ENCODE data around the gene CYTH4. TPM values are rescaled to one million over a fixed set of nuclear protein-coding genes. Genes with fewer than 3 reads are reported as not detected.
"Not testable (repeated sequence)": the region's sequence is repeated elsewhere in the genome, so short reads cannot be mapped to it uniquely, and the experiment has no call there.

CYTH4 gene
- total RNA-seq, 1 donor from 2014 or later = 40.0 TPM

DNA sequence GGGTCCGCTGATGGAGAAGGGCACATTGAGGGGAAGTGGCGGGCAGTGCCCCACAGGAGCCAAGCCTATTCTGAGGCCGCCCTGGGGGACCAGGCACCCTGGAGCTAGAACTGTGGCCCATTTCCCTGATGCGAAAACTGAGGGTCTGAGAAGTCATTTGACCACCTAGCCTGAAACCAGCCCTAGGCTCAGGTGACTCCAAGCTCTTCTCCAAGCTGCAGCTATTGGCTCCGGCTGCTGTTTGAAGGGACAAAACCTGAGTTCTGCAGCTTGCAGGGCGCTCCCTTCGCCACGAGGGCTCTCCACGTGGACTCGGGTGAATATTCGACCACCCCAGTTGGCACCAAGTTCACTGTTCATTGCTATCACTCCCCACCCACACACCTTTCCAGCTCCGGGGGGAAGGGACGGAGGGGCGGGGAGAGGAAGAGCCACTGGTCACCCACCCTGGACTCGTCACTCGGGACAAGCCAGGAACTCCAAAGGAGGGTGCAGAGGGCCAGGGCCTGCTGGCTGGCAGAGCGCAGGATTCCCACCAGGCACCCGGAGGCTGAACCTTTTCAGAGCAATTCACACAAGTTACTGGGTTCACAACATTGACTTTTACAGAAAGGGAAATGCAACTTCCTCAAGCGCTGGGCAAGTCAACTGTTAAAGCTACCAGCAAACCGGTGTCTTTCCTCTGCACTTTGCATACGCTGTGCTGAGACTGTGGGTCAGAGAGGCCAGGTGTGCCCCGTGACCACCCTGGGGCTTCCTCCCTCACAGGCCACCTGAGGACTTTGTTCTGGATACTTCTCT lies 37.2 kb upstream of the CYTH4 start:
- intact Hi-C loops (cut with DNase I) = no loop called here
- DNase-seq (ENCODE audit: low spot score) (no peak), ATAC-seq (no peak)

DNA sequence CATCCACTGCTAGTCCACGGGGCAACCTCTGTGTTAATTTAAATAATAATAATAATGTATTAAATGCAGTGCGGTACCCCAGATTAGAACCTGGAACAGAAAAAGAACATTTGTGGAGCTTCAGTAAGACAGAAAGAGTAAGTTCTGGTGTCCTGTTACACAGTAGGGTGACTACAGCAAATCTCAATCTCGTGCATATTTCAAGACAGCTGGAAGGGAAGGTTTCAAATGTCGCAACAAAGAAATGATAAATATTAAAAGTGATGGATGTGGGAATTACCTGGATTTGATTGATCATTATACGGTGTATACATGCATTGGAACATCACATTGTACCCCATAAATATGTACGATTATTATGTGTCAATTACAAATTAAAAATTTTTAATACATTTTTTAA lies 36.6 kb upstream of the CYTH4 start:
- no peak for DNase-seq (ENCODE audit: low spot score)
- intact Hi-C loops (cut with DNase I) = no loop called here
- no peak for ATAC-seq

DNA sequence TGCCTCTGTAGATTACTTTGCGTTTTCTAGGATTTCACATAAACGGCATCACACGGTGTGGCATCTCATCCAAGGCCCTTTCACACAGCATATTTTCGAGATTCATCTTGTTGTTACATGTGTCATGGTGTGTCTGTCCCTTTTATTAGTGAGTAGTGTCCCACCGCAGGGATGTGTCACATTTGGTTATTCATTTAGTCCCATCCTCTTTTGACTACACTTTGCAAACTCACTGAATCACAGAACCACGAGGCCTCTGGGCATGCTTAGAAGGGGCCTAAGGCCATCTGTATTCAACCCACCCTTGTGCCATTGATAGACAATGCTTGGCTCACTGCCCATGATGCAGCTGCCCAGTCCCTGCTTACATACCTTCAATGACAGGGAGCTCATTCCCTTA lies 34.1 kb upstream of the CYTH4 start:
- DNase-seq (ENCODE audit: low spot score) (no peak), ATAC-seq (no peak)
- intact Hi-C loops (cut with DNase I) = no loop called here

DNA sequence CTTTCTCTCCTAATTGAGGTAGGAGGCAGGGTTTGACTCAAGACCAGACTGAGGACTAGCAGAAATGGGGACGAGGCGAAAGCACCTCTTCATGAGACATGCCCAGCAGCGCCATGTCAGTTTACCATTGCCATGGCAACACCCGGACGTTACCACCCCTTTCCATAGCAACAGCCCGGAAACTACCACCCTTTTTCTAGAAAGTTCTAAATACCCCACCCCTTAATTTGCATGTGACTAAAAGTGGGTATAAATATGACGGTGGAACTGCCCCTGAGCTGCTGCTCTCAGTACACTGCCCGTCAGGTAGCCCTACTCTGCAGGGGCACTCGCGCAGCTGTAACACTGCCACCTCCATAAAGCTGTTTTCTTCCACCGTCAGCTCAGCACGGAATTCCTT lies 32.3 kb upstream of the CYTH4 start:
- DNase-seq (ENCODE audit: low spot score) (no peak), ATAC-seq (no peak)
- intact Hi-C loops (cut with DNase I) = no loop called here

DNA sequence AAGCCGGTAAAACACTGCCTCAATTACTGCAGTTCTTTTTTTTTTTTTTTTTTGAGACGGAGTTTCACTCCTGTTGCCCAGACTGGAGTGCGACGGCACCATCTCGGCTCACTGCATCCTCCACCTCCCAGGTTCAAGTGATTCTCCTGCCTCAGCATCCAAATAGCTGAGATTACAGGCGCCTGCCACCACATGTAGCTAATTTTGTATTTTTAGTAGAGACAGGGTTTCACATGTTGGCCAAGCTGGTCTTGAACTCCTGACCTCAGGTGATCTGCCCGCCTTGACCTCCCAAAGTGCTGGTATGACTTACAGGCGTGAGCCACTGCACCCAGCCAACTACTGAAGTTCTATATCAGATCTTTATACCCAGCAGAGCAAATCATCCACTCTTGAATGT lies 30.5 kb upstream of the CYTH4 start:
- intact Hi-C loops (cut with DNase I); ATAC-seq; DNase-seq (ENCODE audit: low spot score): not testable (repeated sequence)

DNA sequence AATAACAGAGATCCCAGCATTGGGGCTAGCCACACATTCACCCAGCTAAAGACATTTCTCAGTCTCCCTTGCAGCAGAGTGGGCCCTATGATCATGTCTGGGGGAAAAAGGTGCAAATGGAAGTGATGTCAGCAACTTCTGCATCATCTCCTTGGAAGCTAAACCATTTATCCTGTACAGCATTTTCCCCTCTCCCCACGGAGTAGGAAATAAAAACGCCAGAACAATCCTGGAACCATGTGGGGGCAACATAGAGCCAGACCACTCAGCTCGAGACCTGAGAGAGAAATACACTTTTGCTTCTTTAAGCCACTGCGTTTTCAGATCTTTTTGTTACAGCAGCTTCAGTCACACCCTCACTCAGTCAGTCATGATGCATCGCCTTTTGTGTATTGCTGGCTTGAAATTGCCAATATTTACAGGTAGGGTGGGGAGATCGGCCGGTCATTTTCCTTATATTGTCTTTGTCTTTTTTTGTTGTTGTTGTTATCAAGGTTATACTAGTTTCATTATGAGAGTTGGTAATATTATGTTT lies 29.1 kb upstream of the CYTH4 start:
- ATAC-seq (no peak), DNase-seq (ENCODE audit: low spot score) (no peak)
- intact Hi-C loops (cut with DNase I) = no loop called here

DNA sequence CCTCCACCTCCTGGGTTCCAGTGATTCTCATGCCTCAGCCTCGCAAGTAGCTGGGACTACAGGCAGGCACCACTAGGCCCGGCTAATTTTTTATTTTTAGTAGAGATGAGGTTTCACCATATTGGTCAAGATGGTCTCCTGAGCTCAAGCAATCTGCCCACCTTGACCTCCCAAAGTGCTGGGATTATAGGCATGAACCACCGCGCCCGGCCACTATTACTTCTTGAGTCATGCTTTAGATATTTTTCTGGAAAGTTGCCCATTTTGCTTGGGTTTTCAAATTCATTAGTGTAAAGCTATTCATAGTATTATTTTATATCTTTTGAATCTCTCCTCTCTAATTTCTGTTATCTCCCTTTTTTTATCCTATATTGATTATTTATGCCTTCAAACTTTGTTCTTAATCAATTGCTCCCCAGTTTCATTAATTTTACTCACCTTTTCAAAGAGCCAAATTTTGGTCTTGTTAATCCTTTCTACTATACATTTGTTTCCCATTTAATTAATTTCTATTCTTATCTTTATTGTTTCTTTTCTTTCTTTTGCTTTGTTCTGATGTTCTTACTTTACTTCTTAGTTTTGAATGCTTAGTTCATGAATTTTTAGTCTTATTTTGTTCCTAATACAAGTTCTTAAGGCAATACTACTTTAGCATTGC lies 28.0 kb upstream of the CYTH4 start:
- DNase-seq (ENCODE audit: low spot score) (no peak), ATAC-seq (no peak)
- intact Hi-C loops (cut with DNase I) = no loop called here

DNA sequence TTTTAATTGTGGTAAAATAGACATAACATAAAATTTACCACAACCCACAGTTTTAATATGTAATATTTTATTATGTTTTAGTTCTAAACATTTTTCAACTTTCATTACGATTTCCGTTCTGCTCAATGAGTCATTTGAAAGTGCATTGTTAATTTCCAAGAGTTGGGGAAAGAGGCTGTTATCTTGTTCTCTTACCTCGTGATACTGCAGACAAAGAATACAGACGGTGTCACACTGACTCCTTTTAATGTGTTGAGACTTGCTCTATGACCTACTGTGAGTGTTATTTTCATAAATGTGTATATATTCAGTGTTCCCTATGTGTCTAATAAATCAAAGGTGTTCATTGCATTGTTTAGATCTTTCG lies 27.5 kb upstream of the CYTH4 start:
- no peak for DNase-seq (ENCODE audit: low spot score)
- intact Hi-C loops (cut with DNase I) = no loop called here

DNA sequence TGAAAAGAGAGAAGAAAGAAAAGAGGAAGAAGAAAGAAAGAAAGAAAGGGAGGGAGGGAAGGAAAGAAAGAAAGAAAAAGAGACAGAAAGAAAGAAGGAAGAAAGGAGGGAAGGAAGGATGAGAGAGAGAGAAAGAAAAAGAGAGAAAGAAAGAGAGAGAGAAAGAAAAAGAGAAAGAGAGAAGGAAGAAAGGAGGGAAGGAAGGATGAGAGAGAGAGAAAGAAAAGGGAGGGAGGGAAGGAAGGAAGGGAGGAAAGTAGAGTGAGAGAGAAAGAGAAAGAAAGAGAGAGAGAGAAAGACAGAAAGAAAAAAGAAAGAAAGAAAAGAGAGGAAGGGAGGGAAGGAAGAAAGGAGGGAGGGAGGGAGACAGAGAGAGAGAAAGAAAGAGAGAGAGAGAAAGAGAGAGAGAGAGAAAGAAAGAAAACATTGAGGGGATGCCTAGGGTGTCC lies 26.7 kb upstream of the CYTH4 start:
- ATAC-seq (no peak), DNase-seq (ENCODE audit: low spot score) (no peak)
- intact Hi-C loops (cut with DNase I) = no loop called here

More for the DNA sequence above, 27.5 kb upstream of the CYTH4 start:
- ATAC-seq = no peak

DNA sequence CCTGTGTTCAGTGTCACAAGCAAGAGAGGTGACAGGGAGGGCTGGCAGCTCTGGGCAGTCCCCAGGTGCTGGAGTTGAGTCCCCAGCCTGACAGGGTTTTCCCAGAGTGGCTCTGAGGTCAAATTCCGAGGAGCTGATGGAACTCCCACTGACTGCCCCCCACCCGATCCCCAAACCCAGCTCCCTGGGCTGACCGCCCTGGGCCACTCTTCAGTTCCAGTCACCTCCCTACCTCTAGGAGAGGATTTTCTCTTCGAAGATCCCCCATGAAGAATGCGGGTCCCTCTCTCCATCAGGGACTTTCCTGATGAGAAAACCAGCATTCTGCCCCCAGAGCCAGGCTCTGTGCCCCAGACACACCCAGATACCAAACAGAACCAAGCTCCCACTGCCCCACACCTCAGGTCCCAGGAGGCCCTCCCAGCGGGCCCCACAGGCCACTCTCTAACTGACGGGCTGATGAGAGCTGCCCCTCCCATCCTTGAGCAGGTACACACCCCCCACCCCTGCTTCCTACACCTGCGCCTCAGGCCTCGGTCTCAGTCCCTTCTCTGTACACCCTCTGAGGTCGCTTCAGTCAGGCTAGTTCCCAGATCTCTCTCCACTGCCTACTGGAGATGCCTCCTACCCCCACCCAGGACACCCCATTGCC lies 26.1 kb upstream of the CYTH4 start:
- DNase-seq (ENCODE audit: low spot score) (no peak), ATAC-seq (no peak)
- intact Hi-C loops (cut with DNase I) = no loop called here

DNA sequence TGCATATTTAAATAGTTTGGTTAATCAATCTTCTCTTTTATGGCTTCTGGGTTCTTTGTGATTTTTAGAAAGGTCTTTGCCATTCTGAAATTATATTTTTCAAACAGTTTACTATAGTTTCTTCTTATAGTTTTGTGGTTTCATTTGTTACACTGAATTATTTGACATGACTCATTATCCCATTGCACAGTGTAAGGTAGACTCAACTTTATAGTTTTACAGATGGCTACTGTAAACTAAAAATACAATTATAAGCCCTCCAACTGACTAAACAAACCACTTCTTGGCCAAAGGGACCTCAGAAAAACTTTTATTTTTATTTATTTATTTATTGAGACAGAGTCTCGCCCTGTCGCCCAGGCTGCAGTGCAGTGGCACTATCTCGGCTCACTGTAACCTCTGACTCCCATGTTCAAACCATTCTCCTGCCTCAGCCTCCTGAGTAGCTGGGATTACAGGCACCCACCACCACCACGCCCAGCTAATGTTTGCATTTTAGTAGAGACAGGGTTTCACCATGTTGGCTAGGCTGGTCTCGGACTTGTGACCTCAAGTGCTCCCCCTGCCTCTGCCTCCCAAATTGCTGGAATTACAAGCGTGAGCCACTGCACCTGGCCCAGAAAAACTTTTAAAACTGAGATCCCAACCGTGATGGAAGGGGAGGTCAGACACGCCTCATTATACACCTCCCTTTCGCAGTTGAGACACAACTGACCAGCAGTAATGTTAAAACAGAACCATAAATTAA lies 24.1 kb upstream of the CYTH4 start:
- intact Hi-C loops (cut with DNase I) = no loop called here
- ATAC-seq (no peak), DNase-seq (ENCODE audit: low spot score) (no peak)

DNA sequence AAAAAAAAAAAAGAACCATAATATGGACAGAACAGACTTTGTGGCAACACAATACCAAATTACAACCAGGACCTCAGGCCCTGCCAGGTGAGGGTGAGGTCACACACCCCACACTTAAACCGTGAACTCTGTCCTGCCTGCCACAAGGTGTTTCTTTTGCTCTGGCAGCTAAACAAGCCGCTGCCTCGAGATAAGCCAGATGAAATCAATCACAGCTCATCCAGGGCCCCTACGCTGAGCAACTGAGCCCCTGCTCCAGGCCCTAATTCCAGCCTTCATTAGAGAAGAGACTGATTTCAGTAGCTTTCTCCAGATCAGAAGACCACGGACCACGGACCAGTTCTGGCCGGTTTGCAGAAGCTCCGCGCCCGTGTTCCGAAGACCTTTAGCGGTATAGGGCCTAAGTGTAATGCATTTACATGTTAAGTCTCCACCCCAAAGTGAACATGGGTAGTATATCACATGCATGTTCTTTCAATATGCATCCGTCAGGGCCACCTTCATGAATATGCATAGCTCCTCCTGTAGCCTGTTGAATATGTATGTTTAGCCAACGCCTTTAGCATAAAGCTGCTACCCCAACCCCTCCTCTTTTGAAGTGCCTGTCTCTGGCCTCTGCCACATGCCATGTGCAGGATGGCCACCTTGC lies 23.4 kb upstream of the CYTH4 start:
- ATAC-seq (no peak), DNase-seq (ENCODE audit: low spot score) (no peak)
- intact Hi-C loops (cut with DNase I) = no loop called here

DNA sequence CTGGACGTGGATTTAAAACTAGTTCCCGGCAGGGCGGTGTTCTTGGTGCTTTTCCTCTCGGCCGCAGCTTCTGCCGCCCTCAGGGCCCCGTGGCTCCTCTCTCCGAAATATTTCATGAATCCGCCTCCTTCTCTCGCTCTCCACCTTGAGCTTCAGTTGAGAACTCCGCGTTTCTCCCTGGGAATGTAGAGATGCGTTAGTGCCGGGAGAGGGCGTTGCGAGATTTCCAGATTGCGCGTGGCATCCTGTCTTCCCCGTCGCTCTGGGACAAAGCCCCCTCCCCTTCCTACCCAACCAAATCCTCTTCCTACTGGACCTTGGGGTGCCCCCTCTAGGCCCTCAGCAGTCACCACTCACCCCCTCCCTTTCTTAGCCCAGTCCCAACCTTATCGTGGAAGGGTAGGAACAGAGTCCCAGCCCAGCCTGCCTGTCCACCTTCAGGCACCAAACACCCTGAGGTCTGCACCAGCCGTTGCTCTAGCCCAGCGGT lies 22.7 kb upstream of the CYTH4 start:
- DNase-seq (ENCODE audit: low spot score) = no peak

DNA sequence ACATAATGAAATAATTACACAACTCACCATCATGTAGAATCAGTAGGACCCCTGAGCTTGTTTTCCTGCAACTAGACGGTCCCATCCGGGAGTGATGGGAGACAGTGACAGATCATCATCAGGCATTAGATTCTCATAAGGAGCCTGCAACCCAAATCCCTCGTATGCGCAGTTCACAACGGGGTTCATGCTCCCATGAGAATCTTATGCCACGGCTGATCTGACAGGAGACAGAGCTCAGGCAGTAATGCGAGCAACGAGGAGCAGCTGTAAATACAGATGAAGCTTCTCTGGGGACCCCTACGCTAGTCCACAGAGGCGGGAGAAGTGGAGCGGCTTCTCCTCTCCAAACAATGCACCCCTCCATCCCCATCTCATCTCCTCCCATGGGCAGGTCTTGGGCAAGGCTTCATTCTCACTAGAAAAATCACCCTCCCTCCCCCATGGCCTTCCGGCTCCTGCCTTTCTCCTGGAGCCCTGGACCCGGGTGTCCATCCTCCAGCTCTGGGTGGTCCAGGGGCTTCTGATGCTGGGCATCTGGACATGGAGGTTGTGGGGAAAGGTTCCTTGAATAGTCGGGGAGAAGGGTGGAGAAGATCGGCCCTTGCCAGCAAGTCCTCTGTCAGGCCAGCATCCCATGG lies 22.0 kb upstream of the CYTH4 start:
- DNase-seq (ENCODE audit: low spot score) = no peak
- intact Hi-C loops (cut with DNase I) = no loop called here
- ATAC-seq = peak; percentile 22

More for the DNA sequence above, 22.7 kb upstream of the CYTH4 start:
- ATAC-seq = peak; percentile 15
- intact Hi-C loops (cut with DNase I) = no loop called here

DNA sequence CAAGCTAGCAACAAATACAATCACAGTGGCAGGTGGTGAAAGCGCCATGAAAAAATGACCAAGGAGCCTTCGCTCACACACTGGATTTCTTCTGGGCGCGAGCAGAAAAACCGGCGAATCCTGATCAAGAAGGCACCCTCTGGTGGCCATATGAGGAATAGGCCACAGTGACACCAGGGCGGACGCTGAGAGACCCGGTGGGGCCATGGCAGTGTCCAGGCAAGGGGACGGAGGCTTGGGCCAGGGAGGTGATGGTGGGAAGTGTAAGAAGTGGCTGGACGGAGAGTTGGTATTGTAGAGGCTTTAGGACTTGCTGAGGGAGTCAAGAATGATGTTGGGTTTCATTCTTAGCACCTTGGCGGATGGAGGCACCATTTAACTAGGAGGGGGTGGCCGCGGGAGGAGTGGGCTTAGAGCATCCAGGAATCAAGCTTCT lies 21.4 kb upstream of the CYTH4 start:
- no peak for DNase-seq (ENCODE audit: low spot score)
- intact Hi-C loops (cut with DNase I) = no loop called here
- peak; percentile 80 for ATAC-seq

DNA sequence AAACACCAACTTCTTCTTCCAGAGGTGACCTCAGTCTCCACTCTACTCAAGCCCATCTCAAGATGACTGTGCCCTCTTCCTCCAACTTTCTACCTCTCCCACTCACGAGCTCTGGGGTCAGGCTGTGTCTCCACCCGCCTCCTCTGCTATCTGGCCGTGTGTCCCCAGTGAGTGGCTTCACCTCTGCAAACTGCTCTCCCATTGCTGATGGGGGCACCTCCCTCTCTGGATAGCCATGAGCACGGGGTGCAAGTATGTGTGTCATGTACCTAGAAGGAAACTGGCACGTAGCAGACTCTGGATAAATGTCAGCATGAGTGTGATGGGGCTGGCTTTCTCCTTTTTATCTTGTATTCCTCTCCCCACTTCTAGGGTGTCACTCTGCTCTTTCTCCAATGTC lies 20.0 kb upstream of the CYTH4 start:
- ATAC-seq = no peak
- DNase-seq (ENCODE audit: low spot score) = no peak
- intact Hi-C loops (cut with DNase I) = no loop called here

DNA sequence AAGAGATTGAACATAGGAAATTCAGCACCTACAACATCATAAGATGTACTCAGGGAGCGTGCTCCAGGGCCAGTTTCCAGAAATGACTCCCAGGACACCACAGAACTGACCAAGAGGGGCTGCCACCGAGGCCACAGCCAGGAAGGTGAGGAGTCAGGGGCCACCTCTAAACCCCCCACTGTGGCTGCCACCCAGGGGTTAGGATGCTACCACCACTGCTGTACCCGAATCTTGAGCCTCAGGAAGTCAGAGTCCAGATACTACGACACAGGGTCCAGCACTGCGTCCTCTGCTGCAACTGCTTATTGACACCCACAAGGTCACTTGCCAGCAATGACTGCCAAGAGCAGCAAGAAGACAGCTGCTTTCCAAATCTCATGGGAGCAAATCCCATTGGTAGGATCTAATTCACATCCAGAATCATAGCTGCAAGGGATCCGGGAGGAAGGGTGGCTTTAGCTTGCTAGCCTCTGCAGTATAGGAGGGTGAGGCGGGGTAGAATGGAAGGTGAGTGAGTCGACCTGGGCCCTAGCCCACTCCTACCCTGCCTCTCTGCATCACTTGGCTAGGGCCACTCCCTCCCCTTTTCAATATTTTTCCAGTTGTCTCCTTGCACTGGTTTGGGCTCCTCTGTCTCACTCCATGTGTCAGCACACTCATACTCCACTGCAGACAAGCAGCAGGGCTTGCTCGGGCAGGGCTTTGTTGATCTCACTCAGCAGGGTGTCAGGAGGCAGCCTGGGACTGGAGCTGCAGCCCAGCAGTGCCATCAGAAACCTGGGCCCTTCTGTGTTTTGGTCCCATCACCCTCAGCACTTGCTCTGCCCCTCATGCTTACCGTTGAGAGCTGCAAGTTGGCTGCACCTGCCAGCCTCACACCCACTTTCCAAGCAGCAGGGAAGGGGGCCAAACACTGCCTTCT lies 18.1 kb upstream of the CYTH4 start:
- DNase-seq (ENCODE audit: low spot score) = no peak
- ATAC-seq = no peak
- intact Hi-C loops (cut with DNase I) = no loop called here
